GM12865 (cell line): ENCODE measurements around the gene HSD3B7.

Source experiments
- DNase-seq: peaks from one replicate; pipeline ENCODE4 v3.0.0; 2010; ENCODE audit warnings: low read depth
- H3K4me3 ChIP-seq: 2 replicates; pipeline ENCODE4 v1.5.1; 2011; ENCODE audit warnings: mild to moderate bottlenecking, low read depth, low read length, control low read depth
- CTCF ChIP-seq: IDR thresholded peaks from 2 replicates; pipeline ENCODE4 v1.5.1; 2011; ENCODE audit warnings: low read length, control low read depth, low read depth, inconsistent platforms; ENCODE audit not compliant: insufficient read depth; ENCODE audit errors: missing control alignments

Gene HSD3B7

GRCh38 chr16:30983898-30984610 is 953 bp upstream of the HSD3B7 start:
- TF ChIP-seq CTCF: no peak
- DNase-seq: no peak
- no peak overlapping the region for H3K4me3 ChIP-seq

GRCh38 chr16:30985401-30986128 is 558 bp downstream of the HSD3B7 start:
- DNase-seq: no peak
- TF ChIP-seq CTCF: no peak
- no peak overlapping the region for H3K4me3 ChIP-seq

- no peak for DNase-seq
- no peak overlapping the region for H3K4me3 ChIP-seq
Observed at GRCh38 chr16:30986129-30986991, 1.4 kb downstream of the HSD3B7 start.

GRCh38 chr16:30987581-30988190 is 2.7 kb downstream of the HSD3B7 start:
- H3K4me3 ChIP-seq: no peak overlapping the region
- no peak for TF ChIP-seq CTCF
- DNase-seq: no peak

More at GRCh38 chr16:30986129-30986991, 1.4 kb downstream of the HSD3B7 start:
- no peak for TF ChIP-seq CTCF

- no peak overlapping the region for H3K4me3 ChIP-seq
- TF ChIP-seq CTCF: no peak
- no peak for DNase-seq
Observed at GRCh38 chr16:30989469-30990047, 4.6 kb downstream of the HSD3B7 start.

GRCh38 chr16:30990105-30990504 is 5.1 kb downstream of the HSD3B7 start:
- no peak for TF ChIP-seq CTCF
- no peak overlapping the region for H3K4me3 ChIP-seq
- no peak for DNase-seq
